GM12892 (cell line): ENCODE data around the gene RTP2.

ENCODE experiments used
- POLR2A ChIP-seq: IDR thresholded peaks from 2 replicates; pipeline ENCODE4 v1.6.1; 2011; ENCODE audit warnings: low read depth, low read length, control low read depth
- TAF1 ChIP-seq: IDR thresholded peaks from 2 replicates; pipeline ENCODE4 v1.6.1; 2011; ENCODE audit warnings: low read depth, mild to moderate bottlenecking, control low read depth, low read length, borderline replicate concordance

GRCh38 chr3:187729598-187729997 is 27.2 kb upstream of the RTP2 start:
- TF ChIP-seq POLR2A (no peak), TAF1 (no peak)
